ENCODE measurements around the gene KCNJ10.

Gene KCNJ10

DNA sequence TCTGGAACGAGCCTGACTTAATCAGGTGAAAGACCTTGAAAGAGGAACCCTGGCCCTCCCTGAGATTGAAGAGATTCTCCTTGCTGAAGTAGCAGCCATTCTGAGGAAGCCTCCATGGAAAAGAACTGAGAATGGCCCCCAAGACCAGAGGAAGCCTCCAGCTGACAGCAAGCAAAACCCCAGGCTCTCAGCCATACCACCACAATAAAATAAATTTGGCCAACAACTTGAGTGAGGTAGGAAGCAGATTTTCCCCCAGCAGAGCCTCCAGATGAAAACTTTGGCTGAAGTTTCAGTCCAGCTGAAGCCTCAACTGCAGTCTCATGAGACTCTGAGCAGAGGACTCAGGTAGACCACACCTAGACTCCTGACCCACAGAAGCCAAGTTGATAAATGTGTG, 82.0 kb downstream of the KCNJ10 start:
- Histone ChIP-seq H3K4me1 (no peaks in the 10 kb centered on the region), H3K4me2 (ENCODE audit: low read length) (no peak overlapping the region), H3K9ac (no peak overlapping the region), H2AFZ (no peak overlapping the region), H3K27ac (no peak overlapping the region), H3K79me2 (no peaks in the 10 kb centered on the region), H3K27me3 (ENCODE audit: control insufficient read depth, insufficient read depth, low read length) (no peaks in the 10 kb centered on the region), H3K4me3 (ENCODE audit: low read depth, low read length) (no peak overlapping the region), H3K9me3 (ENCODE audit: control insufficient read depth, low read length) (no peaks in the 10 kb centered on the region), H3K36me3 (ENCODE audit: control insufficient read depth, insufficient read depth, low read length) (no peaks in the 10 kb centered on the region)
- TF ChIP-seq, protein P1, sequence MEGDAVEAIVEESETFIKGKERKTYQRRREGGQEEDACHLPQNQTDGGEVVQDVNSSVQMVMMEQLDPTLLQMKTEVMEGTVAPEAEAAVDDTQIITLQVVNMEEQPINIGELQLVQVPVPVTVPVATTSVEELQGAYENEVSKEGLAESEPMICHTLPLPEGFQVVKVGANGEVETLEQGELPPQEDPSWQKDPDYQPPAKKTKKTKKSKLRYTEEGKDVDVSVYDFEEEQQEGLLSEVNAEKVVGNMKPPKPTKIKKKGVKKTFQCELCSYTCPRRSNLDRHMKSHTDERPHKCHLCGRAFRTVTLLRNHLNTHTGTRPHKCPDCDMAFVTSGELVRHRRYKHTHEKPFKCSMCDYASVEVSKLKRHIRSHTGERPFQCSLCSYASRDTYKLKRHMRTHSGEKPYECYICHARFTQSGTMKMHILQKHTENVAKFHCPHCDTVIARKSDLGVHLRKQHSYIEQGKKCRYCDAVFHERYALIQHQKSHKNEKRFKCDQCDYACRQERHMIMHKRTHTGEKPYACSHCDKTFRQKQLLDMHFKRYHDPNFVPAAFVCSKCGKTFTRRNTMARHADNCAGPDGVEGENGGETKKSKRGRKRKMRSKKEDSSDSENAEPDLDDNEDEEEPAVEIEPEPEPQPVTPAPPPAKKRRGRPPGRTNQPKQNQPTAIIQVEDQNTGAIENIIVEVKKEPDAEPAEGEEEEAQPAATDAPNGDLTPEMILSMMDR (IDR thresholded peaks at IDR 0.05): no peak

DNA sequence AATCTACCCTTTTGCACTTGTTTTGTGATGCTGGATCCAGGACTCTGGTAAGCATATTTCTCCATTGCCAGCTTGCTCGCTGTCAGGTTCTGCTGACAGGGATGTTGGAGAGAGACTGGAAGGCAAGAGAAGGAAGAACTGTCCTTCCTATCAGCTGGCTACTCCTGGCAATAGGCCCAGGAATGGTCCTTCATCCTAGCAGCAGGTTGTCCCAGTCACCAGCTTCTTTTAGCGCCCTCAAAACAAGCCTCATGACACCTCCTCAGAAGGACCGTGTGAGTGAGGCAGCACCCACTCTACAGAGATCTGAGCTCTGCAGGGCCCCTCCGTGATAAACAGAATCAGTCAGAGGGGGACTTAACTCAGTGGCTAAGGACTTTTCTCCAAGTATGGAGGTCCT, 82.8 kb downstream of the KCNJ10 start:
- no peaks in the 10 kb centered on the region for H3K27me3 ChIP-seq (ENCODE audit: control insufficient read depth, insufficient read depth, low read length)
- no peak overlapping the region for H3K27ac ChIP-seq
- H3K36me3 ChIP-seq (ENCODE audit: control insufficient read depth, insufficient read depth, low read length): no peaks in the 10 kb centered on the region
- no peaks in the 10 kb centered on the region for H3K9me3 ChIP-seq (ENCODE audit: control insufficient read depth, low read length)
- no peak overlapping the region for H3K4me3 ChIP-seq (ENCODE audit: low read depth, low read length)
- H3K9ac ChIP-seq: no peak overlapping the region
- H3K4me2 ChIP-seq (ENCODE audit: low read length): no peak overlapping the region
- H3K79me2 ChIP-seq: no peaks in the 10 kb centered on the region
- H2AFZ ChIP-seq: no peak overlapping the region
- TF ChIP-seq, protein P1 (IDR thresholded peaks at IDR 0.05): no peak
- H3K4me1 ChIP-seq: no peaks in the 10 kb centered on the region

DNA sequence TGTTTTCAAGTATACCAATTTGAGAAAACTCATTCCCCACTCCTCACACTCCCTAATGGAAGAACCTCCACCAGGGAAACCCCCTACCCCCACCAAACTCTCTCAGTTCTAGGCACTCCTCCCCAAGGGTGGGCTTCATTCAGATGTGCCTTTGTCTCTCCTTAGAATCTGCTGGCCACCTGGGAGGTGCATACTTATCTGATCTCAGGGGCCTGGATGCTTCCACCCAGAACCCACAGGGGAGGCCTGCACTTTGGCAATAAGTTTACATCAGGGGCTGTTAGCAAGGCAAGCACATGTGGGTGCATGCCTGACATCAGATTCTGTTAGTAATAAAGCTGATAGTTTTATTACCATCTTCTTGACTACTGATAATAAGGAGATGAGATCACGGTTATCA, 83.4 kb downstream of the KCNJ10 start:
- Histone ChIP-seq H3K27me3 (ENCODE audit: control insufficient read depth, insufficient read depth, low read length) (no peaks in the 10 kb centered on the region), H3K79me2 (no peaks in the 10 kb centered on the region), H3K4me3 (ENCODE audit: low read depth, low read length) (no peak overlapping the region), H3K9me3 (ENCODE audit: control insufficient read depth, low read length) (no peaks in the 10 kb centered on the region), H3K4me1 (no peaks in the 10 kb centered on the region), H3K4me2 (ENCODE audit: low read length) (no peak overlapping the region), H3K36me3 (ENCODE audit: control insufficient read depth, insufficient read depth, low read length) (no peaks in the 10 kb centered on the region), H2AFZ (no peak overlapping the region), H3K9ac (no peak overlapping the region), H3K27ac (no peak overlapping the region)
- TF ChIP-seq, protein P1 (IDR thresholded peaks at IDR 0.05): no peak

DNA sequence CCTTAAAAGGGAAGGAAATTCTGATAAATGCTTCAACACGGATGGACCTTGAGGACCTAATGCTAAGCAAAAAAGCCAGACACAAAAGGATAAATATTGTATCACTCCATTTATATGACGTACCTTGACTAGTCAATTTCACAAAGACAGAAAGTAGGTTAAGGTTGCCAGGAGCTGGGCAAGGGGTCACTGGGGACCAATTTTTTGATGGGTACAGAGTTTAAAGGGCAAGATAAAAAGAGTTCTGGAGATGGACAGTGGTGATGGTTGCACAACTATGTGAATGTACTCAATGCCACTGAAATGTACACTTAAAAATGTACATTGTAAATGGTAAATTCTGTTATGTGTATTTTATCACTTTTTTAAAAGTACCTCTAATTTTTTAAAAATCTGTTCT, 83.9 kb downstream of the KCNJ10 start:
- Histone ChIP-seq H3K27ac (no peak overlapping the region), H2AFZ (no peak overlapping the region), H3K36me3 (ENCODE audit: control insufficient read depth, insufficient read depth, low read length) (no peaks in the 10 kb centered on the region), H3K4me3 (ENCODE audit: low read depth, low read length) (no peak overlapping the region), H3K4me1 (no peaks in the 10 kb centered on the region), H3K9me3 (ENCODE audit: control insufficient read depth, low read length) (no peaks in the 10 kb centered on the region), H3K9ac (no peak overlapping the region), H3K4me2 (ENCODE audit: low read length) (no peak overlapping the region), H3K79me2 (no peaks in the 10 kb centered on the region), H3K27me3 (ENCODE audit: control insufficient read depth, insufficient read depth, low read length) (no peaks in the 10 kb centered on the region)
- TF ChIP-seq, protein P1 (IDR thresholded peaks at IDR 0.05): no peak

DNA sequence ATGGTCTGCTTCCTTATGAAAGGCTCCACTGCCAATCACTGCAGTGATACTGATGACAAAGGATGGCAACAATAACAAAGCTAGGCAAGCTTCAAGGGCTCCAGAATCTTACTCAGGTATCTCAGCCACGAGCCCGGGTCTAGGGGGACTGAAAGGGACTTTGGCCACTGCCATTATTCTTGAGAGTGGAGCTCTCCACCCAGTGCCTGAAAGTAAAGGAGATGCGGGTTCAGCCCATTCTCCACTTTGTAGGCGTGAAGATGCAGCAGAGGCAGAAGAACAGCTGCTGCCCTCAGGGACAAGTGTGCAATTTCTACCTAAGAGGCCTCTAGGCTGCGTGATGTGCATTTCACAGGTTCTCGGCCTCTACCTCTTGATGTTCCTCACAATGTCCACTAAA, 84.5 kb downstream of the KCNJ10 start:
- H3K27me3 ChIP-seq (ENCODE audit: control insufficient read depth, insufficient read depth, low read length): no peaks in the 10 kb centered on the region
- H3K9ac ChIP-seq: no peak overlapping the region
- H2AFZ ChIP-seq: no peak overlapping the region
- no peaks in the 10 kb centered on the region for H3K4me1 ChIP-seq
- H3K79me2 ChIP-seq: no peaks in the 10 kb centered on the region
- H3K9me3 ChIP-seq (ENCODE audit: control insufficient read depth, low read length): no peaks in the 10 kb centered on the region
- TF ChIP-seq, protein P1 (IDR thresholded peaks at IDR 0.05): no peak
- H3K4me3 ChIP-seq (ENCODE audit: low read depth, low read length): no peak overlapping the region
- H3K27ac ChIP-seq: no peak overlapping the region
- H3K4me2 ChIP-seq (ENCODE audit: low read length): no peak overlapping the region
- H3K36me3 ChIP-seq (ENCODE audit: control insufficient read depth, insufficient read depth, low read length): no peaks in the 10 kb centered on the region

Measured in parathyroid adenoma (tissue), 2 donors.